Stimulated activated CD4-positive, alpha-beta T cell treated with anti-CD3 and anti-CD28 coated beads, Interleukin-4, amount 100 ng/mL, for 1 hour (primary cell): ENCODE measurements around the gene MLN.

Source experiments
- DNase-seq: peaks from one replicate; pipeline ENCODE4 v3.0.0-alpha.2; 2020

The MLN gene

GRCh38 chr6:33788694-33789549 is 14.9 kb downstream of the MLN start, which contains the start of gene LEMD2:
Gene LEMD2 (minus strand): TSS chr6:33789130. CDS start chr6:33789116, 14 bp downstream.
- DNase-seq = peak; percentile 93

GRCh38 chr6:33787954-33788693 is 15.7 kb downstream of the MLN start:
- DNase-seq = peak; percentile 58

- no peak for DNase-seq
These were observed 16.4 kb downstream of the MLN start for GRCh38 chr6:33787346-33787953.

- no peak for DNase-seq
These were observed 17.1 kb downstream of the MLN start for GRCh38 chr6:33786736-33787135.

- DNase-seq = no peak
These were observed 18.0 kb downstream of the MLN start for GRCh38 chr6:33785778-33786177.

GRCh38 chr6:33784787-33785186 is 19.0 kb downstream of the MLN start:
- no peak for DNase-seq

- DNase-seq = no peak
These were observed 19.9 kb downstream of the MLN start for GRCh38 chr6:33783781-33784520.

- DNase-seq = no peak
These were observed 21.2 kb downstream of the MLN start for GRCh38 chr6:33782561-33782960.

- DNase-seq = no peak
These were observed 22.4 kb downstream of the MLN start for GRCh38 chr6:33781131-33781975.

GRCh38 chr6:33779895-33780294 is 23.9 kb downstream of the MLN start:
- no peak for DNase-seq

- no peak for DNase-seq
These were observed 24.5 kb downstream of the MLN start for GRCh38 chr6:33779290-33779689.

GRCh38 chr6:33778444-33779121 is 25.2 kb downstream of the MLN start:
- DNase-seq = no peak

GRCh38 chr6:33777398-33778388 is 26.1 kb downstream of the MLN start:
- DNase-seq = no peak

GRCh38 chr6:33776764-33777163 is 27.0 kb downstream of the MLN start:
- DNase-seq = no peak

- no peak for DNase-seq
These were observed 27.6 kb downstream of the MLN start for GRCh38 chr6:33776186-33776585.

GRCh38 chr6:33774774-33775173 is 29.0 kb downstream of the MLN start:
- DNase-seq = no peak

GRCh38 chr6:33772902-33773472 is 30.8 kb downstream of the MLN start:
- DNase-seq = no peak

- DNase-seq = no peak
These were observed 31.5 kb downstream of the MLN start for GRCh38 chr6:33772082-33772830.
